Measurements from ENCODE around the gene RREB1.

Gene RREB1

DNA sequence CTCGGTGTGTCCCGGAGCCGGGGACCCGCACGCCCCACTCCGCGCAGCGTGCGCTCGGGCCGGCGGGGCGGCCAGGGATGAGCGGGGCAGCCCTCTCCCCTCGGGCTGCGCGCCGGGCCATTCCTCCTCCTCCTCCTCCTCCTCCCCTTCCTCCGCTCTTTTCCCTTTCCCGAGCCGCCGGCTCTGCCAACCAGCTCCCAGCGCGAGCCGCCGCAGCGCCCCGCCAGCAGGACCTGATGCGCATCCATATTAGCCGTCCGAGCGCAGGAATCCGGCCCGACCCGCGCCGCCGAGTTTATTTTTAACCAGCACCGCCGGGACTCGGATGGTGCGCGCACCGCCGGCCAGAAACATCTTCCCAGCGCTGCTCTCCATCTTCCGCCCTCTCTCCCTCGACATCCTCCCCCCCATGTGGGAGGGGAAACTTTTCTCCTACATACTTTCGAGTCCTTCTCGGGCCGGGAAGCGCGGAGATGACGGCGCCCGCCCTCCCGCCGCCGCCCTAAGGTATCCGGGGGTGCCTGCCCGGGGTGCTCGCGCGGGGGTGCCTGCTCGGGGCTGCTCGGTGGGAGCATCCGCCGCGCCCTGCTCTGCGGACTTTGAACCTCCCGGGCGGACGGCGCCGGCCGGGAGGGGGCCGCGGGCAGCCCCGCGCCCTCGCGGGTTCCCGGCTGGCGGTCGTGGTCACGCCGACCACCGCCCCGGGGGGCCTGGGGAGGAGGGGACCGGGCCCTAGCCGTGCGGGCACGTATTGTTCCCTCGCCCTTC lies 619 bp downstream of the RREB1 start:
- no peaks in the 10 kb centered on the region for H3K27me3 Mint-ChIP-seq
- H3K36me3 Mint-ChIP-seq (ENCODE audit: low read depth): peaks cover 34% of the 10 kb centered on the region
- H3K4me1 Mint-ChIP-seq (ENCODE audit: low read depth): peaks cover 43% of the 10 kb centered on the region
- intact Hi-C loops (cut with micrococcal nuclease): loop anchor here (5.0 to 10.0 kb wide), 3 partner anchors 134 to 434 kb away; no protein-coding TSS in a partner anchor
- H3K4me3 Mint-ChIP-seq: peak overlapping the region; percentile 98
- H3K27ac Mint-ChIP-seq: peak overlapping the region; percentile 99
- no peaks in the 10 kb centered on the region for H3K9me3 Mint-ChIP-seq

DNA sequence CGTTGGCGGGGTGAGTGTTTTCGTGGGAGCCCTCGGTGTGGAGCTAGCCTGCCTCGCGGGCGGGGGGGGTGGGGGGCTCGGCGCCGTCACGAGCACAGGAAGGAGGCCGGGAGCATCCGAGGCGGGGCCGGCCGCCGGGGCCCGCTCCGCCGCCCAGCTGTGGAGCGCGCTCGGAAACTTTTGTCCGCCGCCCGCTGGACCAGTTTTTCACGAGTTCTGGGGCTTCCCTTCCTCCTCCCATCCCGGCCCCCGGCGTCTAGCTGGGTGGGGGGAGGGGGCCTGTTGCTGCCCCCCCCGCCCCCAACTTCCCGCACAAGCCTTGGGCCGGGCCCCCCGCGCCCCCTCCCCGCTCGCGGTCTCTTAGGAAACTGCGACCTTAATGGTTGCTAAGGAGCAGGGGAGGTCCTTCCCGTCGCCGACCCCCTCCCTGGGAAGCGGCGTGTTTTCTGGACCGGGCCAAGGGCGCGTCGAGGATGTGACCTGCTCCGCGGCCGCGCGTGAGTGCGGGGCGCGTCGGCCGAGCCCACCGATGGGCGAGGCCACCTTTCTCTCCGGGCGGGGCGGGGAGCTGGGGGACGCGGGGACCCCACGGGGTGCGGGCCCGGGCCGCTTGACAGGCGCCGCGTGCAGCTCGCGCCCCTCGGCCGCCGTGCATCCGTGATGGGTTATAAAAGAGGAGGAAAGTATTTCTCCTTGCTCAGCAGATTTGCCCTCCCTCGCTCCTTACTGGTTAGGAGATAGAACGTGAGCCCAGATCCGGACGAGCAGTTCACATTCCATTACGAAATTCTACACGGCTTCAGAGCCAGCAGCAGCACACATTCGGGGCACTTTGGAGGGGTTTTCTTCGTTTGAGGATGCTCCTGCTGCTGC lies 1.4 kb downstream of the RREB1 start:
- Mint-ChIP-seq H3K36me3 (ENCODE audit: low read depth) (peaks cover 38% of the 10 kb centered on the region), H3K4me3 (peak overlapping the region; percentile 87), H3K4me1 (ENCODE audit: low read depth) (peaks cover 50% of the 10 kb centered on the region), H3K9me3 (no peaks in the 10 kb centered on the region), H3K27me3 (no peaks in the 10 kb centered on the region), H3K27ac (peak overlapping the region; percentile 99)
- intact Hi-C loops (cut with micrococcal nuclease): loop anchor here (5.0 to 10.0 kb wide), 3 partner anchors 133 to 434 kb away; no protein-coding TSS in a partner anchor

DNA sequence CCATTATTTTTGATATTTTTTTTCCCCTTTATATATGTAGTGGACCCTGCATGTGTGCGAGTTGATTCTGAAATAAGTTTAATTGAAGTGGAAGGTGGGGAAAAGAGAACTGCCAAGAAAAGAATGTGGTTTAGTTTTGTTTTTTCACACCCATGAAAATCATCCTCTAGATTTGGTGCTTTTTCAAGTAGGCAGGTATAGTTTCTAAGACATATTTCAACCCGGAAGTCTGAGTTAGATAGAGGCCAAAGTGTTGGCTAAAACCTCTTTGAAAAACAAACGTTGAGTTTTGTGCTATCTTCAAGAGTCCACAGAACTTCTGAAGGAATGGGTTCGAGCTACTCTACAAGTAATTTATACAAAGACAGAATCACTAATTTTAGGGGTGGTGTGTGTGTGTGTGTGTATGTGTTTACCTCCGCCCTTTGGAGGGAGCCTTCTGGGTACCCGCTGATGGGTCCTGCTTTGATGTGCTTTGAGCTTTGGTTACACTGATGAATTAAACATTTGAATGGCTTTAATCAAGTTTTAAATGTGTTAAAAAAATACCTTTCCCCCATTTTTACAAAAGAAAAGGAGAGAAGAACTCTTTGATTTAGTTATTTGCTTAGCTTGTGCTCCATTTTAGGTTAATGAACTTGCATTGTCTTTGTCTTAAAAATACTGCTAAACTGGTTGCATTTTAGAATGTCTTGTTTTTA lies 2.5 kb downstream of the RREB1 start:
- no peaks in the 10 kb centered on the region for H3K27me3 Mint-ChIP-seq
- intact Hi-C loops (cut with micrococcal nuclease): loop anchor here (5.0 kb wide), 1 partner anchor 42 kb away; no protein-coding TSS in a partner anchor
- H3K4me1 Mint-ChIP-seq (ENCODE audit: low read depth): peaks cover 60% of the 10 kb centered on the region
- peak overlapping the region; percentile 87 for H3K4me3 Mint-ChIP-seq
- peaks cover 38% of the 10 kb centered on the region for H3K36me3 Mint-ChIP-seq (ENCODE audit: low read depth)
- H3K27ac Mint-ChIP-seq: peak overlapping the region; percentile 88
- no peaks in the 10 kb centered on the region for H3K9me3 Mint-ChIP-seq

DNA sequence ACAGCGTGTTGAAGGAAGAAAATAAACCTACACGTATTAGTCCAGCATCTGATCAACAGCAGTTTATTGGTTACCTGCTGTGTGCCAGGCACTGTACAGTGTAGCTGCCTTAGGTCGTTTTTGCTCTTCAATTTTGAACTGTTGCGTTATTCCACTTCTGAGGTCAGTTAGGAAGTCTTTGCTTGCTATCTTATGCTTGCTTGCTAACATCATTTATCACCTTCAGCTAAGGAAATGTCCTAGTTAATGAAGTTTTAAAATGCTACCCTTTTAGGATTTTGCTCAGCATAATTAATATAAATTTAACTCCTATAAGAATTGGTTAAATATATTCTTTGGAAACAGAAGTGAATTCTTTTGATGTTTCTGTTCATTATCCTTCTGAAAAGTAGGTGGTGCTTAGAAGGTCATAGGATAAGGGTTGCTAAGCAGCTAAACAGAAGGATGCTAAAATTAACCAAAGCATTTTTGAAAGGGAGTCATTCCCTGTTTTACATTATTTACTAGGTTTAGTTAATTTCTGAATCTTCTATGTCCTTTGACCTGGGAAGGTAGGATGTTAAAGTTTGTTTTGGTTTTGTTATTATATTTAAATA lies 3.4 kb downstream of the RREB1 start:
- no peaks in the 10 kb centered on the region for H3K9me3 Mint-ChIP-seq
- no peak overlapping the region for H3K4me3 Mint-ChIP-seq
- H3K36me3 Mint-ChIP-seq (ENCODE audit: low read depth): peaks cover 47% of the 10 kb centered on the region
- no peak overlapping the region for H3K27ac Mint-ChIP-seq
- H3K27me3 Mint-ChIP-seq: no peaks in the 10 kb centered on the region
- peaks cover 66% of the 10 kb centered on the region for H3K4me1 Mint-ChIP-seq (ENCODE audit: low read depth)
- intact Hi-C loops (cut with micrococcal nuclease): loop anchor here (5.0 kb wide), 1 partner anchor 41 kb away; no protein-coding TSS in a partner anchor

DNA sequence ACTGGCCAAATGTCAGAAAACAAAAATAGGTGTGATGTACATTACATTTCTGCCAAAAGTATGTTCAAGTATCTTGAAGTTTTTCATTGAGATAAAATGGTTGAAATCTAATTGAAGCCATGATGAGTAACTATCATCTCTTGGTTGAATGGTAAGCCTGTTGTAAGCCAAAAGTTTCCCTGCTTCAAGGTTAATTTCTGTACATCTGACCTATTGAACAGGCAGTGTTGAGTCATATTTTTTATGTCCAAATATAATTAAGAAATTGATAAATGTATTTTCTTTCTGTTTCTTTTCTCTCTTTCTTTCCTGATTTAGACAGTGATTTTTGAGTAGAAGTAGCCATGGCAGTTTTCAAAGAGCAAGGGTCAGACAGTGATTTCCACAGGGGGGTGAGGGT lies 4.4 kb downstream of the RREB1 start:
- Mint-ChIP-seq H3K4me1 (ENCODE audit: low read depth) (peaks cover 61% of the 10 kb centered on the region), H3K27me3 (no peaks in the 10 kb centered on the region)

DNA sequence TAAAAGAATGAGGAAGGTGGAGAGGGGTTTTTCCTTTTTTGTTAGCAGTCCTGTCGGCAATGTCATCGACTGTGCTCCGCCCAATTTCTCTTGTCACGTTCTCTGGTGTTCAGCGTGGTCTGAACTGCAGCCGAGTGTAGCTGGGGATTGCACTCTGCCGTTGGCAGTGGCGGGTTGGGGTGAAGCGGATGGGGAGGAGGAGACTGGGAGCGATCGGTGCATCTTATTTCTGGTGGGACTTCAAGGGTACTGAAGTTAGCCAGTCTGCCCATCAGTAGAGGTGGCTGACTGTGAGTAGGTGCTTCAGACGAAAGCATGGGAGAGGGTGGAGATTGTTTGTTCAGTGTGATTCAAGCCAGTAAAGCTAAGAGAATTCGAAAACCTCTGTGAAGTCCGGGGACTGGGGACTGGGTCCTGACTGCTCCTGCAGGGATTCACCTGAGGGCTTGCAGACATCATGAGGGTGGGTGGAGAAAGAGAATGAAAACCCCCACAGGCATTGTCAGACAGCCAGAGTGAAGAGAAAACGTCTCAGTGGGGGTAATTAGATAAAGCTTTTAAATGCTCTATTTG lies 5.1 kb downstream of the RREB1 start:
- peak overlapping the region; percentile 62 for H3K27ac Mint-ChIP-seq
- peaks cover 61% of the 10 kb centered on the region for H3K4me1 Mint-ChIP-seq (ENCODE audit: low read depth)
- peaks cover 46% of the 10 kb centered on the region for H3K36me3 Mint-ChIP-seq (ENCODE audit: low read depth)
- no peaks in the 10 kb centered on the region for H3K27me3 Mint-ChIP-seq
- H3K9me3 Mint-ChIP-seq: no peaks in the 10 kb centered on the region
- peak overlapping the region; percentile 67 for H3K4me3 Mint-ChIP-seq
- intact Hi-C loops (cut with micrococcal nuclease): loop anchor here (5.0 kb wide), 1 partner anchor 39 kb away; no protein-coding TSS in a partner anchor

More for the DNA sequence above, 4.4 kb downstream of the RREB1 start:
- Mint-ChIP-seq H3K36me3 (ENCODE audit: low read depth) (peaks cover 51% of the 10 kb centered on the region), H3K9me3 (no peaks in the 10 kb centered on the region), H3K4me3 (peak overlapping the region; percentile 67), H3K27ac (peak overlapping the region; percentile 62)
- intact Hi-C loops (cut with micrococcal nuclease): loop anchor here (5.0 kb wide), 1 partner anchor 40 kb away; no protein-coding TSS in a partner anchor

DNA sequence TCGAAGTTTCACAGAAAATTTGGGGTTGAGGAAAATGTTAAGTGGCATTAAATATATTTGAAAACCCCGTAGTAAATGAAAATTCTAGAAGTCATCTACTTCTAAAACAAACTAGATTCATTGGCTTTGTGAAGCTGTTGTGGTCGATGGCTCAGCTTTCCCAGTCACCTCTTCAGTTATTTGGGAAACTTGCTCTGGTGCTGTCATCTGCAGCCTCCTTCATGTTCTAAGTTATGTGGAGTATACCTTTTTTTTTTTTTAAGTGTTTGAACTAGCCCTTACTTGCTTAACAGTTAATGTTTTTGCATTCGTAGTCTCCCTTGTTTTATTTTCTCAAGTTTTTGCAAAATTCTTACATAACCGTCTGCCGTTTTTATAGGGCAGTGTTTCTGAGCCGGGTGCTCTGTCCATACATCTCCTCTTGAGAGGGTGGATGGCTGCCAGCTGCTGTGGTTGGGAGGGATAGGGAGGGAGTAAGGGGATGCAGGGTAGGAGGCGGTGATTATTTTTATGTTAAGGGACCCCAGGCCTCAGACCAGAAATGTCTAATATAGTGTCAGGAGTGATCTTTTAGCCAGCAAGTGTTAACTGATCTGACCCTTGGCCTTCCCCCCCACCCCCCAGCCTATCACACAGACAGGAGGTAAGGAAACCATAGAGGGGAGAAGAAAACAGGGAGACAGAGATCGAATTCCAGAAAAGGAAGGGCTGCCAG lies 7.1 kb downstream of the RREB1 start:
- intact Hi-C loops (cut with micrococcal nuclease): loop anchor here (5.0 kb wide), 1 partner anchor 37 kb away; no protein-coding TSS in a partner anchor
- peak overlapping the region; percentile 71 for H3K27ac Mint-ChIP-seq
- peaks cover 53% of the 10 kb centered on the region for H3K36me3 Mint-ChIP-seq (ENCODE audit: low read depth)
- no peak overlapping the region for H3K4me3 Mint-ChIP-seq
- no peaks in the 10 kb centered on the region for H3K27me3 Mint-ChIP-seq
- H3K9me3 Mint-ChIP-seq: no peaks in the 10 kb centered on the region
- peaks cover 64% of the 10 kb centered on the region for H3K4me1 Mint-ChIP-seq (ENCODE audit: low read depth)

DNA sequence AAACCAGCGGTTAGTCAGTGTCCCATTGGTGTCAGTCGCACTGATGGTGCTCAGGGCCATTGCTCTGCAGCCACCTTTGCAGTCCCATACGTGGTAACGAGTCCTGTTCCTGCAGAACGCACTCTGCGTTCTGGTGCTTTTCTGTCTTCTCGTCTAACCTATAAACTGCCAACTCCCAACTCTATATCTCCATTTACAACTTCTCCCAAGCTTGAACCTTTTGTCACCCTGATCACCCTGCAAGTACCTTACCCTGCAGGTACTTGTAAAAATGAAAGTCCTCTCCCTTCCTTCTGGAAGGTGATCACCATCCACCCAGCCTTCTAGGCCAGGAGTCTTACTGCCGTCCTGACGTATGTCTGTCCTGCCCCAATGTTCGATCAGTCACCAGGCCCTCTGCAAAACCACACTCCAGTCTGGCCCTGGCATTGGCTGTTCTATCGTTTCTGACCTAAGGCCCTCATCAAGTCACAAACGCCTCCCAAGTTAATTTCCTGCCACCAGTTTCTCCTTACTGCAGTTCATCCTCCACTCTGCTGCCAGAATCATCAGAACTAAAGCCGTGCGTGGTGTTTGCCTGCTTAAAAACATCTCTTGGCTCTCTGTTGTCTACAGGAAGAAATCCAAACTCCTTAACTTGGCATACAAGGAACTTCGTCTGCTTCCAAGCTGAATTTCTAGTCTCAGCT lies 7.9 kb downstream of the RREB1 start:
- no peaks in the 10 kb centered on the region for H3K27me3 Mint-ChIP-seq
- H3K9me3 Mint-ChIP-seq: no peaks in the 10 kb centered on the region
- H3K4me3 Mint-ChIP-seq: no peak overlapping the region
- H3K36me3 Mint-ChIP-seq (ENCODE audit: low read depth): peaks cover 61% of the 10 kb centered on the region
- H3K4me1 Mint-ChIP-seq (ENCODE audit: low read depth): peaks cover 62% of the 10 kb centered on the region
- H3K27ac Mint-ChIP-seq: peak overlapping the region; percentile 71
- intact Hi-C loops (cut with micrococcal nuclease): no loop called here

DNA sequence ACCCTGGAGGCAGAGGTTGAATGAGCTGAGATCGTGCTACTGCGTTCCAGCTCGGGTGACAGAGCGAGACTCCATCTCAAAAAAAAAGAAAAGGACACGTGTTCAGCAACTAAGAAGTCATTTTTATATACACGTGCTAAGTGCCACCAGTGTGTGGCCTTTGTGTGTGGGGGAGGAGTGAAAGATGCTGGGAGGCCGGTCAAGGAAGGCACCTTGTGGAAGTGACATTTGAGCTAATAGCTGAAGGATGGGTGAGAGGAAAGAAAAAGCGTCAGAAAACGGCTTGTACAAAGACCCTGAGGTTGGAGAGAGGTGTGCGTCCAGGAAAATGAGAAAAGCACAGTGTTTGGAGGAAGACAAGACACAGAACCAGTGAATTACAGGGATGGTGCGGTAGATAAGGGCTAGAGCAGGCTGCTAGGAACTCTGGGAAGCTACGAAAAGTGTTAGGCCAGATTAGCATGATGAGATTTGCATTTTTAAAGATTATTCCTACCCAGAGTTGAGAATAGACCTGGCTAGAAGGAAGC lies 11.6 kb downstream of the RREB1 start:
- Mint-ChIP-seq H3K4me3 (no peak overlapping the region), H3K27me3 (no peaks in the 10 kb centered on the region), H3K4me1 (ENCODE audit: low read depth) (peaks cover 51% of the 10 kb centered on the region), H3K36me3 (ENCODE audit: low read depth) (peaks cover 69% of the 10 kb centered on the region), H3K27ac (peak overlapping the region; percentile 28), H3K9me3 (no peaks in the 10 kb centered on the region)
- intact Hi-C loops (cut with micrococcal nuclease): no loop called here

DNA sequence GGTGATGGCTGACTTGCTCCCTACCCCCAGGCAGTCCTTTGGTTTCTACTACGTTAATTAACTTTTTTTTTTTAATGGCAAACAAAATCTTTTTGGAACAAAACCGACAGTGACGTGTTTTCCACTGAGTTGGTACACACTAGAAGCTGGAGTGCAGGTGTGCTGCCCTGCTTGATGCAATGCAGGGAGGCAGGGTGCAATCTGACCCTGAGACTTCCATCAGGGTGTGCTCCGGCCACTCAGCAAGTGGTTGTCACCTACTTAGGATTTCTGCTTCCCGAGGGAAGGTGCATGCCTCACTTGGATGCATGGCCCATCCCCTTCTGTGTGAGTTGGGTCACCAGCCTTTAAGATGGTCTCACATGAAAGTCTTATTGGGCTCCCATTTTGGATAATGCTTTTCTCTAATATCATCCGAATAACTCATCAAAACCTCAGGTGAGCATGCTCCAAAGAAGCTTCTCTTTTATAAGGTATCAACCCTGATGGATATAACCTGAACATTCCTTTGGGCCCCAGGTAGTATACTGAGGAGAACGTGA lies 14.0 kb downstream of the RREB1 start:
- H3K27ac Mint-ChIP-seq: no peak overlapping the region
- no peak overlapping the region for H3K4me3 Mint-ChIP-seq
- intact Hi-C loops (cut with micrococcal nuclease): no loop called here
- peaks cover 76% of the 10 kb centered on the region for H3K36me3 Mint-ChIP-seq (ENCODE audit: low read depth)
- no peaks in the 10 kb centered on the region for H3K27me3 Mint-ChIP-seq
- H3K9me3 Mint-ChIP-seq: no peaks in the 10 kb centered on the region
- H3K4me1 Mint-ChIP-seq (ENCODE audit: low read depth): peaks cover 53% of the 10 kb centered on the region

DNA sequence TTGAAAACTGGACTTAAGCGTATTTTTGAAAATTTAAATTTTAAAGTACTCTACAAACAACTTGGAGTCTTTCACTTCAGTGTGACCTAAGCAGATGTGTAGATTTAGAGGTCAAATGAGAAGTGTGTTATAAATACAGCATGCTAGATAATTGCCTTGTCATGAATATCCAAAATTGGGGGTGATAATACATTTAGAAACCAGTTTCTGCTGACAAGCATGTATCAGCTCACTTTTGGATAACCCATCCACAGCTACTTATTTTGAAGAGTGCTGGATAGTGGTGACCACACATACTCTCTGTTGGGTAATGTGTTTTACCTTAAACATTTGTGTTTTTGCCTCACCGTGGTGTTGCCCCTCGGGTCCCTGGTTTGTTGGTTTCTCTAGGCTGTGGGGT lies 14.9 kb downstream of the RREB1 start:
- peaks cover 85% of the 10 kb centered on the region for H3K36me3 Mint-ChIP-seq (ENCODE audit: low read depth)
- no peak overlapping the region for H3K27ac Mint-ChIP-seq
- intact Hi-C loops (cut with micrococcal nuclease): no loop called here
- no peak overlapping the region for H3K4me3 Mint-ChIP-seq
- peaks cover 62% of the 10 kb centered on the region for H3K4me1 Mint-ChIP-seq (ENCODE audit: low read depth)
- no peaks in the 10 kb centered on the region for H3K27me3 Mint-ChIP-seq
- no peaks in the 10 kb centered on the region for H3K9me3 Mint-ChIP-seq

DNA sequence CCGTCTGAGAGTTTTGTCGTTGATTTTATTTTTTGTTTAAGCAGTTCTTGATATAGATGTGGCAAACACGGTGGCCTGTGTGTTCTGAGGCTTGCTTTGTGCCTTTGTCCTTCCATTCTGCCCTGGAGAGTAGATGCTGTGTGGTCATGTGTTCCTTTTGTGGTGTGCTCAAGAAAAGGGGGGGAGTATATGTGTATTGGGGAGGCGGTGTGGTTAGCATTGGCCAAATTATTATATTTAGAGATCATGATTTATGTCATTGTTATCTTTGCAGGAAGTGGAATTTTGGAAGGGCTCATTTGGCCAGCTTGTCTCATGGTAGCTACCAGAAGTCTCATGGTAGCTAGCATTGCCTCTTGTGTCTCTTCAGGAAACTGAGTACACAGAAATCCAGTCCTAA lies 16.4 kb downstream of the RREB1 start:
- Mint-ChIP-seq H3K36me3 (ENCODE audit: low read depth) (peaks cover 92% of the 10 kb centered on the region), H3K4me1 (ENCODE audit: low read depth) (peaks cover 75% of the 10 kb centered on the region)
- intact Hi-C loops (cut with micrococcal nuclease): no loop called here

More for the DNA sequence above, 16.4 kb downstream of the RREB1 start:
- no peak overlapping the region for H3K4me3 Mint-ChIP-seq
- H3K27me3 Mint-ChIP-seq: no peaks in the 10 kb centered on the region
- no peaks in the 10 kb centered on the region for H3K9me3 Mint-ChIP-seq
- no peak overlapping the region for H3K27ac Mint-ChIP-seq
